ENCODE results near the gene KLHL11. TPM values are rescaled to one million over a fixed set of nuclear protein-coding genes. Genes with fewer than 3 reads are reported as not detected.

Gene KLHL11
- total and polyA plus RNA-seq, 2 experiments from 2014 or later: 8.7 to 25.5 TPM

DNA sequence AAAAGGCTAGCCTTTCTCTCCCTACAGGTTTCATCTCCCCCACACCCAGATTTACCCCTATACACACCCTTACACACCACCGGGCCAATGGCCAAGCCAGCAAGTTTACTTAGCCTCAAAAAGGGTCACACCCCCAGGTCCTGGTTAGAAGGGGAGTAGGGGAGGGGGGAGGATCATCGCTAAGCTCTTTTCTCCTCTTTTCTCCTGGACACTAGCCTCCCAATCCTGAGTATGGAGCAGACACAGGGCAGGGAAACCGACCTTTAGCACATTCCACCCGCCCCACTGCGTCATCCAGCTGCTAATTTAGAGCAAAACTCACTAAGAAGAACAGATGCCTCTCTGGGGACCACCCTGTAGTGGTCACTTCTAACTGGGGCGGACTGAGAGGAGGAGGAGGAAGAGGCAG lies 49.1 kb upstream of the KLHL11 start:
- peak overlapping the region; percentile 89 for H3K27ac ChIP-seq (ENCODE audit: low read depth)

DNA sequence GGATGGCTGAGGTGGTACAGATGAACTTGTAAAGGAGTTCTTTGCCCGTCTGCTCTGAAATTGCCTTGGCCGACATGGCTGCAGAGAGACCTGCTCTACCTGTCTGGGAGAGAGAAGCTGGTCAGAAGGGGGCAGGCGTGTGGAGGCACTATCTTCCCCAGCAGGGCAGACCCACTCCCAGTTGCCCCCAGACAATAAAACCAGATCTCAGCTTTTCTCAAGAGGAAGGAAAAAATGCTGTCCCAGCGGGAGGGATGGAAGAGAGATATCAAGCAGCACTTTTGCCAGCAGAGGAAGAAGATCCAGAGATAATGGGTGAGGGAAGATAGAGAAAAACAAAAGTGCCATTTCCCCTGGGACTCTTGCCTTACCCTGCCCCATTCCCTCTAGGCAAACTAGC lies 48.6 kb upstream of the KLHL11 start:
- H3K79me2 ChIP-seq (replicated peaks; ENCODE audit: insufficient read depth): peaks cover 87% of the 10 kb centered on the region
- ATAC-seq (peak; percentile 22), DNase-seq (ENCODE audit: low spot score) (no peak)
- peaks cover 39% of the 10 kb centered on the region for H3K36me3 ChIP-seq (ENCODE audit: insufficient read depth)
- Mint-ChIP-seq H3K27me3 (ENCODE audit: insufficient read depth, low read depth, poor library complexity) (peaks cover 9% of the 10 kb centered on the region), H3K4me1 (peaks cover 37% of the 10 kb centered on the region), H3K9me3 (no peaks in the 10 kb centered on the region; the same call in 2 of the 3 replicates), H3K36me3 (ENCODE audit: low read depth) (peaks cover 78% of the 10 kb centered on the region), H3K27ac (peak overlapping the region; percentile 7; the same call in 1 of the 2 replicates), H3K4me3 (no peak overlapping the region)
- peaks cover 80% of the 10 kb centered on the region for H4K20me1 ChIP-seq (replicated peaks; ENCODE audit: insufficient read depth)
- peaks cover 31% of the 10 kb centered on the region for H3F3A ChIP-seq (replicated peaks; ENCODE audit: low read depth)
- peaks cover 35% of the 10 kb centered on the region for H3K4me1 ChIP-seq (ENCODE audit: insufficient read depth)
- H2AFZ ChIP-seq: no peak overlapping the region
- H3K9me2 ChIP-seq (ENCODE audit: insufficient read depth): no peaks in the 10 kb centered on the region
- peak overlapping the region; percentile 89 for H3K27ac ChIP-seq (ENCODE audit: low read depth)
- no peak overlapping the region for H3K4me3 ChIP-seq
- no peak overlapping the region for H3K4me2 ChIP-seq
- TF ChIP-seq, protein P1, sequence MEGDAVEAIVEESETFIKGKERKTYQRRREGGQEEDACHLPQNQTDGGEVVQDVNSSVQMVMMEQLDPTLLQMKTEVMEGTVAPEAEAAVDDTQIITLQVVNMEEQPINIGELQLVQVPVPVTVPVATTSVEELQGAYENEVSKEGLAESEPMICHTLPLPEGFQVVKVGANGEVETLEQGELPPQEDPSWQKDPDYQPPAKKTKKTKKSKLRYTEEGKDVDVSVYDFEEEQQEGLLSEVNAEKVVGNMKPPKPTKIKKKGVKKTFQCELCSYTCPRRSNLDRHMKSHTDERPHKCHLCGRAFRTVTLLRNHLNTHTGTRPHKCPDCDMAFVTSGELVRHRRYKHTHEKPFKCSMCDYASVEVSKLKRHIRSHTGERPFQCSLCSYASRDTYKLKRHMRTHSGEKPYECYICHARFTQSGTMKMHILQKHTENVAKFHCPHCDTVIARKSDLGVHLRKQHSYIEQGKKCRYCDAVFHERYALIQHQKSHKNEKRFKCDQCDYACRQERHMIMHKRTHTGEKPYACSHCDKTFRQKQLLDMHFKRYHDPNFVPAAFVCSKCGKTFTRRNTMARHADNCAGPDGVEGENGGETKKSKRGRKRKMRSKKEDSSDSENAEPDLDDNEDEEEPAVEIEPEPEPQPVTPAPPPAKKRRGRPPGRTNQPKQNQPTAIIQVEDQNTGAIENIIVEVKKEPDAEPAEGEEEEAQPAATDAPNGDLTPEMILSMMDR (conservative IDR thresholded peaks at IDR 0.05; ENCODE audit: low read depth in 2 of 2): peak; percentile 24 to 52
- no peak for TF ChIP-seq STAT1 (IDR thresholded peaks at IDR 0.05; ENCODE audit: unreplicated experiment)
- no peaks in the 10 kb centered on the region for H3K27me3 ChIP-seq (ENCODE audit: insufficient read depth)

More for the DNA sequence above, 49.1 kb upstream of the KLHL11 start:
- Histone ChIP-seq H3K9me2 (ENCODE audit: insufficient read depth) (no peaks in the 10 kb centered on the region), H2AFZ (no peak overlapping the region), H3K4me1 (ENCODE audit: insufficient read depth) (peaks cover 35% of the 10 kb centered on the region), H3K27me3 (ENCODE audit: insufficient read depth) (no peaks in the 10 kb centered on the region), H3K4me3 (no peak overlapping the region; the same call in 1 of the 2 replicates), H3K4me2 (peak overlapping the region; percentile 94; the same call in 1 of the 2 replicates), H3K79me2 (replicated peaks; ENCODE audit: insufficient read depth) (peaks cover 85% of the 10 kb centered on the region), H3F3A (replicated peaks; ENCODE audit: low read depth) (peaks cover 31% of the 10 kb centered on the region), H4K20me1 (replicated peaks; ENCODE audit: insufficient read depth) (peaks cover 80% of the 10 kb centered on the region), H3K36me3 (ENCODE audit: insufficient read depth) (peaks cover 38% of the 10 kb centered on the region)
- Mint-ChIP-seq H3K27ac (peak overlapping the region; percentile 60; the same call in 1 of the 2 replicates), H3K4me3 (no peak overlapping the region; the same call in 2 of the 3 replicates), H3K9me3 (no peaks in the 10 kb centered on the region; the same call in 2 of the 3 replicates), H3K4me1 (peaks cover 37% of the 10 kb centered on the region), H3K36me3 (ENCODE audit: low read depth) (peaks cover 72% of the 10 kb centered on the region), H3K27me3 (ENCODE audit: insufficient read depth, low read depth, poor library complexity) (peaks cover 10% of the 10 kb centered on the region)
- ATAC-seq (no peak), DNase-seq (ENCODE audit: low spot score) (no peak)
- TF ChIP-seq, protein P2, sequence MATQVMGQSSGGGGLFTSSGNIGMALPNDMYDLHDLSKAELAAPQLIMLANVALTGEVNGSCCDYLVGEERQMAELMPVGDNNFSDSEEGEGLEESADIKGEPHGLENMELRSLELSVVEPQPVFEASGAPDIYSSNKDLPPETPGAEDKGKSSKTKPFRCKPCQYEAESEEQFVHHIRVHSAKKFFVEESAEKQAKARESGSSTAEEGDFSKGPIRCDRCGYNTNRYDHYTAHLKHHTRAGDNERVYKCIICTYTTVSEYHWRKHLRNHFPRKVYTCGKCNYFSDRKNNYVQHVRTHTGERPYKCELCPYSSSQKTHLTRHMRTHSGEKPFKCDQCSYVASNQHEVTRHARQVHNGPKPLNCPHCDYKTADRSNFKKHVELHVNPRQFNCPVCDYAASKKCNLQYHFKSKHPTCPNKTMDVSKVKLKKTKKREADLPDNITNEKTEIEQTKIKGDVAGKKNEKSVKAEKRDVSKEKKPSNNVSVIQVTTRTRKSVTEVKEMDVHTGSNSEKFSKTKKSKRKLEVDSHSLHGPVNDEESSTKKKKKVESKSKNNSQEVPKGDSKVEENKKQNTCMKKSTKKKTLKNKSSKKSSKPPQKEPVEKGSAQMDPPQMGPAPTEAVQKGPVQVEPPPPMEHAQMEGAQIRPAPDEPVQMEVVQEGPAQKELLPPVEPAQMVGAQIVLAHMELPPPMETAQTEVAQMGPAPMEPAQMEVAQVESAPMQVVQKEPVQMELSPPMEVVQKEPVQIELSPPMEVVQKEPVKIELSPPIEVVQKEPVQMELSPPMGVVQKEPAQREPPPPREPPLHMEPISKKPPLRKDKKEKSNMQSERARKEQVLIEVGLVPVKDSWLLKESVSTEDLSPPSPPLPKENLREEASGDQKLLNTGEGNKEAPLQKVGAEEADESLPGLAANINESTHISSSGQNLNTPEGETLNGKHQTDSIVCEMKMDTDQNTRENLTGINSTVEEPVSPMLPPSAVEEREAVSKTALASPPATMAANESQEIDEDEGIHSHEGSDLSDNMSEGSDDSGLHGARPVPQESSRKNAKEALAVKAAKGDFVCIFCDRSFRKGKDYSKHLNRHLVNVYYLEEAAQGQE (IDR thresholded peaks at IDR 0.05; ENCODE audit: unreplicated experiment): no peak
- TF ChIP-seq POLR2AphosphoS5 (IDR thresholded peaks at IDR 0.05; ENCODE audit: low read depth) (no peak), ZNF331 (CRISPR knock-in tag; IDR thresholded peaks at IDR 0.05; ENCODE audit: low read depth) (no peak), ZNF114 (CRISPR knock-in tag; IDR thresholded peaks at IDR 0.05) (no peak), STAT1 (IDR thresholded peaks at IDR 0.05; ENCODE audit: unreplicated experiment) (no peak)
